ENCODE results near the gene CCNH. TPM values are rescaled to one million over a fixed set of nuclear protein-coding genes. Genes with fewer than 3 reads are reported as not detected.
A peak's percentile ranks its signal among the peaks of the same experiment; 100 is the strongest.

The CCNH gene
- total RNA-seq, 1 donor from 2014 or later, result 38.1 TPM

DNA sequence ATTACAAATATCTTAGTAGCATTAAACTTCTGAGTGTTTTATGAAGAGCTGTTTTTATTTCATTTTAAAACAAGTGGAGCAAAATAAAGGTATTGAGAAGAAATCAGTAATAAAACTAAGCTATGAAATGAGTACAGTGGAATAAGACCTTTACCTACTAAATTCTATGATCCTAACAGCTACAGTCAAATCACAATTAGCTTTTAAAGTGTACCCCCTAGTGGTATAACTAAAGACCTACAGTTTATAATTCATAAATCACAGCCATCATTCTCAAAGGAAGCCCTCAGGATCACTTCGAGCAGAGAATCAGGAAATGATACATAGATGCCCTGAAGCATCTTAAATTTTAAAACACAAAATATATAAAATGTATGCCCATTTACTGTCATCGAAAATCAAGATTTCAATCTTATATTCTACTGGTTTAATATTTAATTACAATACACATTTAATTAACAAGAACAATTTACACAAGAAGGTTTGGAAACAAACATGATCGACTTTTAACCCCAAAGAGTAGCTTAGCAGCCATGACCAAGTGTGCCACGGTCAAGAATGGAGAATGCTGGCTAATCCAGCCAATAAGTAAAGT is 12.3 kb downstream of the CCNH start:
- DNase-seq (ENCODE audit: low spot score, unreplicated experiment), result no peak
- TF ChIP-seq CTCF (IDR thresholded peaks at IDR 0.05; ENCODE audit: unreplicated experiment), result peak; percentile 76
- Mint-ChIP-seq H3K4me3 (ENCODE audit: low read depth) (no peak overlapping the region), H3K27ac (no peak overlapping the region), H3K27me3 (no peaks in the 10 kb centered on the region), H3K9me3 (ENCODE audit: low read depth) (no peaks in the 10 kb centered on the region), H3K4me1 (ENCODE audit: low read depth) (peaks cover 3% of the 10 kb centered on the region), H3K36me3 (ENCODE audit: insufficient read depth) (peaks cover 26% of the 10 kb centered on the region)

DNA sequence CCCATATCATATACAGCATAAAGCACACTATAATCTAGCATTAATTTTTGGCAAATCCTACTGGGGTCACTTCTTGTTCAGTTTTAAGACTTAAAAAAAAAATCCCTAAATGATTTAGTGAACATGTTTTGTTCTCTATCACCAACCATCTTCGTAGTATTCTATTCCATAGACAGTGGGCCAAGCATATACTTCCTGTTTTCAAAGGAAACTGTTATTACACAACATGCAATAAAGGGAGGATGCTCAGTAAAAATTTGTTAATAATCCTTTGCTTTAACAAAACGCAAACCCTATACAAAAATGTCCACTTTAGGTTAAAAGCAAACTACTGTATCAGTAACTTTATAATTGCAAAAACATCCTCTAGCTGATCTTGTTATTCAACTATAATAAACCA is 13.0 kb downstream of the CCNH start:
- H3K36me3 Mint-ChIP-seq (ENCODE audit: insufficient read depth), result peaks cover 29% of the 10 kb centered on the region
- no peaks in the 10 kb centered on the region for H3K9me3 Mint-ChIP-seq (ENCODE audit: low read depth)

DNA sequence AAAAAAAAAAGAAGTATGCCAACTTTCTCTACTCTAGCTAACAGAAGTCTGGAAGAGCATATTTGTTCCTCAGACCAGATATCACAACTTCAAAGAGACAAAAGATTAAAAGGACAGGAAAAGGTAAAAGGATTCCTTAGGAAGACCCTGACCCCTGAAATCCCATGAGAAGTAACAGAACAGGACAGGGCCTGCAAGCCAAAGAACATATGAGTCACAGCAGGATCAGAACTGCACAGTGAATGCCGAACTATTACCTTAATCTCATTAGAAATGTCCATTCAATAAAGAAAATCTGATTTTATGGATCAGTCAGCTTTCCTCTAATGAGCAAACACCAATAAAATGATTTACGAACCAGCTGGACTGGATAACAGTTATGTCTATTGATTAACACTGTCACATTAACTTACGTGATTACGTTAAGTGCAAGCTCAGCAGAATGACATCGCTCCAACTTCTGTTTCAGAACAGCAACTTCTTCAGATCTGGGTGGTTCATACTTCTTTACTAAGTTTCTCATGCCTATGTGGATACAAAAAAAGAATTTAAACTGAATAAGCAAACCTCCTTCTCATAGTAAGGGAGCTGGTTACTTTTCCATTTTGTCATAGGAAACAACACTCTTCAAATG is 13.6 kb downstream of the CCNH start:
- Mint-ChIP-seq H3K9me3 (ENCODE audit: low read depth) (no peaks in the 10 kb centered on the region), H3K27me3 (no peaks in the 10 kb centered on the region), H3K36me3 (ENCODE audit: insufficient read depth) (peaks cover 25% of the 10 kb centered on the region), H3K4me3 (ENCODE audit: low read depth) (no peak overlapping the region), H3K27ac (peak overlapping the region; percentile 83), H3K4me1 (ENCODE audit: low read depth) (peaks cover 8% of the 10 kb centered on the region)
- TF ChIP-seq CTCF (IDR thresholded peaks at IDR 0.05; ENCODE audit: unreplicated experiment), result no peak
- DNase-seq (ENCODE audit: low spot score, unreplicated experiment), result no peak

More for the DNA sequence above, 13.0 kb downstream of the CCNH start:
- Mint-ChIP-seq H3K4me3 (ENCODE audit: low read depth) (no peak overlapping the region), H3K4me1 (ENCODE audit: low read depth) (peaks cover 8% of the 10 kb centered on the region), H3K27me3 (no peaks in the 10 kb centered on the region), H3K27ac (no peak overlapping the region)
- no peak for TF ChIP-seq CTCF (IDR thresholded peaks at IDR 0.05; ENCODE audit: unreplicated experiment)
- no peak for DNase-seq (ENCODE audit: low spot score, unreplicated experiment)

GRCh38 chr5:87394411-87395165 is 18.1 kb downstream of the CCNH start:
- no peak for TF ChIP-seq CTCF (IDR thresholded peaks at IDR 0.05; ENCODE audit: unreplicated experiment)
- no peak for DNase-seq (ENCODE audit: low spot score, unreplicated experiment)
- no peaks in the 10 kb centered on the region for H3K27me3 Mint-ChIP-seq
- H3K4me1 Mint-ChIP-seq (ENCODE audit: low read depth), result peaks cover 23% of the 10 kb centered on the region
- H3K9me3 Mint-ChIP-seq (ENCODE audit: low read depth), result no peaks in the 10 kb centered on the region
- H3K4me3 Mint-ChIP-seq (ENCODE audit: low read depth), result no peak overlapping the region
- peaks cover 32% of the 10 kb centered on the region for H3K36me3 Mint-ChIP-seq (ENCODE audit: insufficient read depth)
- H3K27ac Mint-ChIP-seq, result no peak overlapping the region

DNA sequence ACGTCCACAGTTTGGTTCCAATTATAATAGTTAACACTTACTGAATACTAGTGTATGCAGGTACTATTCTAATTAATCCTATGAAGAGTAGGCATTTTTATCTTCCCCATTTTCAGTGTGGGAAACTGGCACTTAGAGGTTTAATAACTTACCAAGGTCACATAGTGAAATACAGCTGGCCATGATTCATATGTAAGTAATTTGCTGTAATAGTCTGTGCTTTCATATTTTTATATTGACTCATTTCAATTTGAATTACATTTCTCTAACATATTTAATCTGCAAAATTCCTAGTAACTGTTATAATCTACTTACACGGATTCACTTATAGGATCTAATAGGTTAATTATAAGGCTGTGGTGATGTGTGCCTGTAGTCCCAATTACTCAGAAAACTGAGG is 19.4 kb downstream of the CCNH start:
- Mint-ChIP-seq H3K36me3 (ENCODE audit: insufficient read depth) (peaks cover 33% of the 10 kb centered on the region), H3K27me3 (no peaks in the 10 kb centered on the region), H3K4me1 (ENCODE audit: low read depth) (peaks cover 22% of the 10 kb centered on the region), H3K27ac (no peak overlapping the region), H3K9me3 (ENCODE audit: low read depth) (no peaks in the 10 kb centered on the region), H3K4me3 (ENCODE audit: low read depth) (no peak overlapping the region)
- DNase-seq (ENCODE audit: low spot score, unreplicated experiment), result no peak
- no peak for TF ChIP-seq CTCF (IDR thresholded peaks at IDR 0.05; ENCODE audit: unreplicated experiment)
